Renal pelvis (tissue), 4 donors: ENCODE data around the gene FAM20C. TPM values are rescaled to one million over a fixed set of nuclear protein-coding genes. Genes with fewer than 3 reads are reported as not detected.
"Not testable (repeated sequence)": the region's sequence is repeated elsewhere in the genome, so short reads cannot be mapped to it uniquely, and the experiment has no call there.

Experiments used
- DNase-seq: peaks from one replicate; pipeline ENCODE4 v3.0.0-alpha.2; 2013
- polyA plus RNA-seq, 3 donors: library from polyadenylated mRNA; unstranded; fragments of 120-200 nt; gene quantifications; one replicate each; pipeline ENCODE4 v1.2.1, GENCODE V29; 2013; ENCODE audit not compliant: insufficient read length in 3 of 3

FAM20C gene
- polyA plus RNA-seq, 3 donors: 65.7 to 74.8 (median 74.8) TPM

- DNase-seq: no peak
Observed at GRCh38 chr7:240146-240676, 47.8 kb downstream of the FAM20C start.

GRCh38 chr7:240887-241421, 48.6 kb downstream of the FAM20C start:
- no peak for DNase-seq

- no peak for DNase-seq
Observed at GRCh38 chr7:241513-241912, 49.1 kb downstream of the FAM20C start.

- not testable (repeated sequence) for DNase-seq
Observed at GRCh38 chr7:242826-243579, 50.6 kb downstream of the FAM20C start.

- not testable (repeated sequence) for DNase-seq
Observed at GRCh38 chr7:243580-243978, 51.2 kb downstream of the FAM20C start.

GRCh38 chr7:244974-245373, 52.6 kb downstream of the FAM20C start:
- no peak for DNase-seq

- no peak for DNase-seq
Observed at GRCh38 chr7:245574-246295, 53.4 kb downstream of the FAM20C start.

- no peak for DNase-seq
Observed at GRCh38 chr7:246451-246850, 54.1 kb downstream of the FAM20C start.

- no peak for DNase-seq
Observed at GRCh38 chr7:247181-247580, 54.8 kb downstream of the FAM20C start.

GRCh38 chr7:247636-248035, 55.3 kb downstream of the FAM20C start:
- DNase-seq: no peak

GRCh38 chr7:248732-249435, 56.5 kb downstream of the FAM20C start:
- DNase-seq: no peak

GRCh38 chr7:249989-250388, 57.6 kb downstream of the FAM20C start:
- DNase-seq: no peak

- no peak for DNase-seq
Observed at GRCh38 chr7:250523-250922, 58.2 kb downstream of the FAM20C start.

- no peak for DNase-seq
Observed at GRCh38 chr7:251005-251404, 58.6 kb downstream of the FAM20C start.

- no peak for DNase-seq
Observed at GRCh38 chr7:251446-252175, 59.2 kb downstream of the FAM20C start.

- no peak for DNase-seq
Observed at GRCh38 chr7:252216-252965, 60.0 kb downstream of the FAM20C start.

GRCh38 chr7:252981-253380, 60.6 kb downstream of the FAM20C start:
- no peak for DNase-seq

- DNase-seq: no peak
Observed at GRCh38 chr7:253581-254336, 61.4 kb downstream of the FAM20C start.

- DNase-seq: no peak
Observed at GRCh38 chr7:254337-255037, 62.1 kb downstream of the FAM20C start.
